Measurements from ENCODE around the gene FXYD3.
A peak's percentile ranks its signal among the peaks of the same experiment; 100 is the strongest.

FXYD3 gene, protein sequence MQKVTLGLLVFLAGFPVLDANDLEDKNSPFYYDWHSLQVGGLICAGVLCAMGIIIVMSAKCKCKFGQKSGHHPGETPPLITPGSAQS

DNA sequence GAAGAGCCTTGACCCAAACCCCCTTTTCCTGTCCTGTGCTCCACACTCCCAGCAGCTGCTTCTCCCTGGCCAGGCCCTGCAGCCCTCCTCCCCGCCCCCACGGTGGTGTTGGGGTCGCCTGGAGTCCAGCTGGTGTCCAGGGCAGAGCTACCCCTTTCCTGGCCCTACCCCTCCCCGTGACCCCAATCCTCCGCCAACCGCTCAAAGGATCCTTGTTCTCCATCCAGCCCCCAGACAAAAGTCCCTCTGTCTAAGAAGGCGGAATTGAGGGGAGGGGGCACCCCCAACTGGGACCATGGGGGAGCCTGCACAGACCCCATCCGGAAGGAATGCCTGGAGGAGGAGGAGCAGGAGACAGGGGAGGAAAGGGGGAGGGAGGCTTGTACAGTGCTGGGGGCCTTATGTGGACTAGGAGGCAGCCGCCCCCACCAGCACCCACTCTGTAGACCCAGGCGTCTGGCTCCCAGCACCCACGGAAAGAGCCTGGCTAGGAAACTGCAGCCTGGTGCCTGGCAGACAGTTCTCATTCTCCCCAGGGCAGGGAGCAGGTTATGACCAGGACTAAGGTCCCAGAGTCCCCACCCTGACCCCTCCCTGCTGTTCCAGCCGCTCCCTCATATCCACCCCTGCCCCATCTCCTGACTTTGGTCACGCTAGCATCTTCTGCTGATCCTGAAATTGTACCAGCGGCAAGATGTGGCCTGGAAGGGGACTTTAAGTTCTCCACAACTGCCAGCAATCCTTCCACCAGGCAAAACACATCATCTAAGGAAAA is at the start of gene FXYD3:
Gene FXYD3 (plus strand): TSS at position 647 of the 775 bp plus-strand sequence. CDS start 3,554 bp downstream, outside the sequence.
- no peak for DNase-seq

DNA sequence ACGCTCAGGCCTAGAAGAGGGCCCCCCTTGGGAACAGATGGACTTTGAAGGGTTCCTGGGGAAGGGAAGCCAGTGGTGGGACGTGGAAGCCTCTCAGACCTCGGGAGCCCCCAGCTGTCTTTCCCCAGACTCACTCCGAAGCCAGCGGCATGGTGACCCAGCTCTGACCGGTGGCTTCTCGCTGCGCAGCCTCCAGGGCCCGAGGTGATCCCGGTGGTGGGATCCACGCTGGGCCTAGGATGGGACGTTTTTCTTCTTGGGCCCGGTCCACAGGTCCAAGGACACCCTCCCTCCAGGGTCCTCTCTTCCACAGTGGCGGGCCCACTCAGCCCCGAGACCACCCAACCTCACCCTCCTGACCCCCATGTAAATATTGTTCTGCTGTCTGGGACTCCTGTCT is 49.5 kb upstream of the FXYD3 start:
- no peak for DNase-seq

DNA sequence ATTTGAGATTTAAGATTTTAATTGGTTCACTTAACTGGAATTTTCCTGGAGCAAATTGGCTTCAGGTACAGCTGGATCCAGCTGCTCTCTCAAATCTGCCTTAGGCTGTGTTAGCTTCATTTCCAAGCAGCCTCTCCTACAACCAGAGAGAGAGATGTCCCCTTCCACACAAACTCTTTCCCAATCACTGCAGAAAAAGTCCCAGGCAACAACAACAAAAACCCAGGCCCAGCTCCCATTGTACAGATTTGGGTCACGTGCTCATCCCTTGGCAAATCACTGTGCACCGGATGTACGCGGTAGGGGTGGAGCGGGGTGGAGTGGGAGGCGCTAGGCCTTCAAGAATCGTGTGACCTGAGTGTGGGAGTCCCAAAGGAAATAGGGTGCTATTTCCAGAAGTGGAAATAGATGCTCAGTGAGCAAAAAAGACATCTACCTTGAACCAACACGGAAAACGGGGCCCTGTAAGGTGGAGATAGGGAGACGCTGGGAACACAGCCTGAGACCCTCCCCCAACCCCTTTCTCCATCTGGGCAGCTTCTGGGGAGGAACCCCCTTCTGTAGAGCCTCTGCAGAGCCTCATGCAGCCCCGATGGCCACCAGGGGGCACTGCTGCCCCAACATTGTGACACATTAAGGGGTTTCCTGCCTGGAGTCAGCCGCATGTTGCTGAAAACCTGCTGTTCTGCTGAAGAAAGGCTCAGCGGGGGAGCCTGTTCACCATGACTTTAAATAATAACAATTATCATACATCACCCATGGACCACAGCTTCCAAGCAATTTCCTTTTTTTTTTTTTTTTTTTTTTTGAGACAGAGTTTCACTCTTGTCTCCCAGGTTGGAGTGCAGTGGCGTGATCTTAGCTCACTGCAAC is 48.7 kb upstream of the FXYD3 start:
- DNase-seq = peak; percentile 21 to 70

DNA sequence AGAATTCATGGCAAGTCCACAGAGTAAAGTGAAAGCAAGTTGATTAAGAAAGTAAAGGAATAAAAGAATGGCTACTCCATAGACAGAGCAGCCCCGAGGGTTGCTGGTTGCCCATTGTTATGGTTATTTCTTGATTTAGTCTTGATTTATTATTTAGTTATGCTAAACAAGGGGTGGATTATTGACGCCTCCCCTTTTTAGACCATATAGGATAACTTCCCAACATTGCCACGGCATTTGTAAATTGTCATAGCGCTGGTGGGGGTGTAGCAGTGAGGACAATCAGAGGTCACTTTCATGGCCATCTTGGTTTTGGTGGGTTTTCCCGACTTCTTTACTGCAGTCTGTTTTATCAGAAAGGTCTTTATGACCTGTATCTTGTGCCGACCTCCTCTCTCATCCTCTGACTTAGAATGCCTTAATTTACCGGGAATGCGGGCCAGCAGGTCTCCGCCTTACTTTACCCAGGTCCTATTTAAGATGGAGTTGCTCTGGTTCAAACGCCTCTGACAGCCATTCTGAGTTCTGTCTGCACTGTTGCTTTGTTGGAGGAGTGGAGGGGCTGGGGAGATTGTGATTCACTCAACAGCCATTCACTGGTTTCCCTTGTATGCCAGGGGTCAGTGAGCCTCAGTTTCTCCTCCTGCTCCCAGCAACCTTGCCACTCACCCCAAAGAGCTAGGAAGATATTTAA is 46.5 kb upstream of the FXYD3 start:
- DNase-seq = no peak

DNA sequence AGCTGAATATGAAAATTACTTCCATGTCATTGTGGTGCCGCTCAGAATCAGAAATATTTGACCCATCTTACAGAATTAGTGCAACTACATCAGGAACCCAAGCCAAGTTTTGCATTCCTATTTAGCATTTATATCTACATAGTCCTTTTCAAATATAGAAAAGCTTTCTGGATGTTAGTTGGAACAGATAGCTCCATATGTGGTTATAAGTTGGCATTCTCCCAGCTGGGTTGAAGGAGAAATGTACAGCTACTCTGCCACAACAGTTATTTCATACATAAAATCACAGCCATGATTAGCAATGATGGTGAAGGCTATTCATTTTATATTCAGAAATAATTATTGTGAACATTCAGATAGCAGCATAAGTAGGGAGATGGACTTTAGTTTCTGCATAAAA is 45.9 kb upstream of the FXYD3 start:
- no peak for DNase-seq

DNA sequence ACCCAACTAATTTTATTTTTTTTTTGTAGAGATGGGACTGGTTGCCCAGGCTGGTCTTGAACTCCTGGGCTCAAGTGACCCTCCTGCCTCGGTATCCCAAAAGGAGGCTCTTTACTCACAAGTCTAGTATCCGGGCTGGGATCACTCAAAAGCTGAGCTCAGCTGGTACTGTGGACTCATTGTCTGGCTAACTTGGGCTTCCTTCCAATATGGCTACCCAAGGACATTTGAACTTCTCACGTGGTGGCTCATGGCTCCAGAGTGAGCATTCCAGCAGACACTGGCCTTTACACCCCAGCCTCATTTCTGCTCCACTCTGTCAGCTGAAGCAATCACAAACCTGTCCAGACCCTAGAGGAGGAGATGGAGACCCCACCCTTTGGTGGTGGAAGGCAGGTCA is 45.2 kb upstream of the FXYD3 start:
- DNase-seq = no peak

DNA sequence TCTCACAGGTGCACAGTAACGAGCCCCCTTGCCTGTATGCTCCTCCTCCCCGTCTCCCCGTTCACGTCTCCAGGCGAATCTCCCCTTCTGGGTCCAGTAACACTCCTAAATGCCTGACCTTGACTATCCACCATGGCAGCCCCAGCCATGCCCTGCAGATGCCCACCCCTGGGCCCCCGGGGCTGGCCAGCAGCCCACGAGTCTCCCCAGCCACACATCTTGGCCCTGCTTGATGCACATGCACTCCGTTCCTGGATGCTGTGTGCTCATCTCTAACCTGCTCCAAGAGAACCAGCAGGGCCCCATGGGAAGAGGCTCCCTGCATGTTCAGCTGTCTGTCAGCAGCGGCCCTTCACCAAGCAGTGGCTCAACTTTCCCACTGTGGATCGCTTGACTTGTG is 42.1 kb upstream of the FXYD3 start:
- DNase-seq = no peak

DNA sequence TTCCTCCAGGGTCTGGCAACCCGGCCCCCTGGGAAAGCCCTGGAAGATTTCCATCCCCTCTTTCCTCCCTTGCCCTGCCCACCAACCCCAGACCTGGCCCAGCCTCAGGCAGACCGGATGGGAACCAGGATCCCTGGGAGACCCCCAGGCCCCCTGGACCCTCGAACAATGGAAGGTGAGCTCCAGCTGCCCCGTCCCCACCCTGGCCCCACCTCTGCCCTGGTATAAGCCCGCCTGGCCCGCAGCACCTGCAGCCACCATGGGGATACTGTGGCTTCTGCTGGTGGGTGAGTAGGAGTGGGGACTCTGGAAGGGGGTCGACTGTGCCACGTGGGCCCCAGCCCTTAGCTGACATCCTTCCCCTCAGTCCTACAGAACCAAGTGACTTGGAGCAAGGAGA is 41.7 kb upstream of the FXYD3 start:
- no peak for DNase-seq

DNA sequence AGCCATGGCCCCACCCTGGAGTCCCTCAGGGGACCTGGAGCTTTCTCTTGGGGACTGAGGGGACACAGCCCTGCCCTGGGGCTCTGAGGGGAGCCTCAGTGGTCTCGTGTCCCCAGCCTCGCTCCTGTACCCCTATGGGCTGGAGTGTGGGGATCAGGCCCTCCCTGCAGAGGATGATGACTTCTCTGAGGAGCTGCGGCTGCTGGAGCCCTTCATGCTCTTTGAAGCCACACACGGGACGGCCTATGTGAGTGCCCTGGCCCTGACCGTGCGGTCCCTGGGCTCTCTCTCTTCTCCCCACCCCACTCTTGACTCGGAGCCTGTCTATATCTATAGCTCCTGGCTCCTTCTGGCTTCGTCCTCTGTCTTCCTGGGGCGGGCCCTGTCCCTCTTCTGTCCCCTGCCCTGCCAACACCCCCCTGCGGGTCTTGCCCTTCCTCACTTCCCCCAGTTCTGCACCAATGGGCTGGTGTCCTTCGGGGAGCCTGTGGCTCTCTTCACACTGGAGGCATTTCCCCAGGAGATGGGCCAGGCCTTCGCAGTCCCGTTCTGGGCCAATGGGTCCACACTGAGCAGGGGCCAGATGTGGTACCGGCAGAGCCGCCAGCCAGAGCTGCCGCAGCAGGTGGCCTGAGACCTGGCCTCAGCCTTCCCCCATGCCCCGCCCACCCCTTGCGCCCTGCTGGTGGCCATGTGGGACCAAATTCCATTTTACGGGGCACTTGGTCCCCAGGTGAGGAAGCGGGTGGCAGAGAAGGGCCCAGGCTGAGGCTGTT is 41.0 kb upstream of the FXYD3 start:
- no peak for DNase-seq

DNA sequence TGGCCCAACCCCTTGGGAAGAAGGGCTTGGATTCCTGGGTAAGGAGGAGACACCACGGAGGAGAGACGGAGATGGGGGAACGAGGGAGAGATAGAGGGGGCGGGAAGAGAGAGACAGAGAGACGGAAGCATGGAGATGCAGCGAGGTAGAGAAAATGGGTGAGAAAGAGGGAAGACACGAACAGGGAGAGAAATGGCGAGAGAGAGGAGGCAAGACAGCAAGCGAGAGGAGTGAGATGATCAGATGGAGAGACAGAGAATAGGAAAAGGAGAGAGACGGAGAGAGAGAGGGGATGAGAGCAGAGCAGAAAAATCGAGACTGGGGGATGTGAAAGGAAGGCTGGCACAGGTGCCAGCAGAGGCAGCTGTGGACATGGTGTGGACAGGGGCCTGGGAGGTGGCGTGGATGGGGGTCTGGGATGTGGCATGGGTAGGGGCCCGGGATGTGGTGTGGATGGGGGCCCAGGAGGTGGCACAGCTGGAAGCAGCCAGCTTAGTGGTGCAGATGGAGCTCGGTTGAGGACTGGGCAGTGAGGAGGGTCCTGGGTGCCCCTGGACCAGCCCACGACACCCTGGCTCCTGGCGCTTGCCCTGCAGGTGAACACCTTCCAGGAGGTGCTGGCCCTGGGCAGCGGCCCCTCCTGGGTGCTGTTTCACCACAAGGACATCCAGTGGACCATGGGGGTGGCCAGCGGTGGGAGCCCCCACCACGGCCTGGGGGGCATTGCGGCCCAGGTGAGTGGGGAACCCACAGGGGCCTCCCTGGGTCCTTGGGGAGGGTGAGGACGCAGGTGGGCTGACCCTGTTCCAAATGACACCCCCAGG is 40.2 kb upstream of the FXYD3 start:
- no peak for DNase-seq

DNA sequence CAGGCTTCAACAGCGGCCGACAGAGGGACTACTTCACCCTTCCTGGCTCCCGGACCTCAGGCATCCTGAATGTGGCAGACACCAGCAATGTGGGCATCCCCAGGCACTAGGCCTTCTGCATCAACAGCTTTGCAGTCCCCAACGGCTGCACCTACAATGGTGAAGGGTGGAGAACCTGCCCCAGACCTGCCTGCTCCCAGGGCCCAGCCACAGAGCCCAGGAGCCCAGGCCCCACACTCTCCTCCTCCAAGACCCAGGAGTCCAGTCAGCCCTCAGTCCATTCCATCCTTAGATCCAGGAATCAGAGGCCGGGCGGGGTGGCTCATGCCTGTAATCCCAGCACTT is 39.6 kb upstream of the FXYD3 start:
- no peak for DNase-seq

DNA sequence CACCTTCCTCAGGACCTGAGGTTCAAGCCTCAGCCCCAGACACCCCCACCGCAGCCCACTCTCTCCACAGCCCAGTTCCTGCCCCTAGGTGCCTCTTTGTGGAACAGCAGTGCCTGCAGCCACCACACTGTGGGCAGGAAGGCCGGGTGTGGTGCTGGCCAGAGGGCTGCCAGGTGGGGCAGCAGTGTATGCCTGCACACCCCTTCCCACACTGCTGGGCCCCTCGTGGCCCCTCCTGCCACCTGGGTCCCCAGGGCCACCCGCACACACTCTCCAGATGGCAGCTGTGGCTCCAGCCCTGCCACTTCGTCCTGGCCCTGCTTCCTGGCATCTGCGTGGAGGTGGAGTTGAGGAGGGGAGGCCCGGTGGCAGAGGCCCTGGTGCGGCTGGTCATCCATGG is 39.0 kb upstream of the FXYD3 start:
- no peak for DNase-seq

DNA sequence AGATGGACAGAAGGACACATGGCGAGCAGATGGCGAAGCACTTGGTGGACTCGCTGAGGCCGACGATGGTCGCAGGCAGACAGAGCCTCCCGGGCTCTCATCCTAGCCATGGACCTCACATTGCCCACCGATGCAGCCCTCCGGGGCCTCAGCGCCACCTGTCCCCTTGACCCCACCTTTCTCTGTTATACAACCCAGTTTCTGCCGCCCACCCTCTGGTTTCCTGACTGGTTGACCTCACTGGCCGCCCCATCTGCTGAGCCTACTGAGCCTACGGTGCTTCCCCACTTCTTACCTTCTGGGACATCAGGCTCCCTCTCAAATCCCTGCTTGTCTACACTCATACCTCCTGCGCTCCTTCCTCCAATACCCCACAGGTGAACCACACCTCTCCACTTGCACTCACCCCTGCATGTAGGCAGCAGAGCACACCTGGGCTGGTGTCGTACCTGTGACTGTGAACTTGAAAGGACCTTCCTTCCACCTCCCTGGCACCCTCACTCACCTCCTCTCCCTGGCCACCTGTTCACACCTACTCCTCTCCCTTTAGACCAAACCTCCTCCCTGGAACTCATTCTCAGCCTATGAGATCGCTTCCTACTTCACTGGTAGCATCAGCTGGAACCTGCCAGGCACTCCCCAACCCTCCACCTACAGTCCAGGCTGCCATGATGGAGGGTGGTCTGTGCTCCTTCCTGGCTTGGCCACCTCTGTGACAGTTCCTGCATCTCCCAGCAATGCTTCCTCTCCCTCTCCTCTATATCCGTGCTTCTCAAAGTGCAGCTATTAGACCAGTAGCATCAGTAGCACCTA is 38.0 kb upstream of the FXYD3 start:
- DNase-seq = no peak

DNA sequence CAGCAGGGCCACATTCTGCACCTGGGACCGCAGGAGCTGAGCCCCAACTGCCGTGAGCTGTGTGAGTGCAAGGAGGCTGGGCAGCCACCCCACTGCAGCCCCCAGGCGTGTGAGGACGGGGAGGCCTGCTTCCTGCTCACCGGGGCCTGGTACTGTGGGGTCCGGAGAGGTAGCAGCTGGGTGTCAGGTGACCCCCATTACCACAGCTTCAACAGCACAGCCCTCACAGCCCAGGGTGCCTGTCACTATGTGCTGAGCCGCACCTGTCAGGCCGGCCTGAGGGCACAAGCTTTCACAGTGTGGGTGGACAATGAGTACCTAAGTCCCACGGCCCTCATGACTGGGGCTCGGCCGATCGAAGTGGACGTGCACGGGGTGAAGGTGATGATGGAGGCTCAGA is 35.8 kb upstream of the FXYD3 start:
- no peak for DNase-seq

DNA sequence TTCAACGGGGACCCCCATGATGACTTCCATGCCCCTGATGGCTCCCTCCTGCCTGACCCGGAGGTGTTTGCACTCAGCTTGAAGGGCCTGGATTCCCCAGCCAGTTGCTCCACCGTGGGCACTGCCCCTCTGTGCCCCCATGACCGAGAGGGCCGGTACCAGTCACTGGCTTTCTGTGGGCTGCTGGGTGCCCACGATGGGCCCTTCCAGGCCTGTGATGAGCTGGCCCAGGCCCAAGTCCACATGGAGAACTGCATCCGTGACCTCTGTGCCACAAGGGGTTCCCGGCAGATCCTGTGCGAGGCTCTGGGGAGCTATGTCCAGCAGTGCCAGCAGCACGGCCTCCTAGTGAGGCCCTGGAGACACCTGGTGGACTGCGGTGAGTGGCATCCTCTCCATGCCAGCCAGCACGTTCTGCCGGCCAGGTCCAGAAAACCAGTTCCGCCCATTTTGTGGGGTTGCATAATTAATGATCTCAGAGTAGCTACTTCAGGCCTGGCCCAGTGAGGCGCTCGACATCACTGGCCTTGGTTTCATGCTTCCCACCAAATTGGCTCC is 34.9 kb upstream of the FXYD3 start:
- DNase-seq = no peak

DNA sequence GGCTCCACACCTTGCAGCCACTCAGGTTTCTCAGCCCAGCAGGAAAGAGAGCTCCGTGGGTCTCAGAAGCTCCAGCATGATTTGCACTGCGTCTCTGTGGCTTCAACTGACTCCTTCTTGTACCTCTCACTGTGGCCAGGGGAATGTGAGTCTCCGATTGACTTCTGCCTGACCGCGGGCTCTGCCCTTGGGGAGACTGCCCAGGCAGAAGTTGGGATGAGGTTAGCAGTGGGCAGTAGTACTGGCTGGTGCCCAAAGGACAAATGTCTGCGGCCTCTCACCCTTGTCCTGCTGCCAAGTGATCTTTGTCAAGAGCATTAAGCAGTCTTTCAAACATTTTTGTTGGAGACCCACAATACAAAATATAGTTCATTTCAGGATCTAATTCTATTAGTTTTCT is 34.4 kb upstream of the FXYD3 start:
- no peak for DNase-seq

DNA sequence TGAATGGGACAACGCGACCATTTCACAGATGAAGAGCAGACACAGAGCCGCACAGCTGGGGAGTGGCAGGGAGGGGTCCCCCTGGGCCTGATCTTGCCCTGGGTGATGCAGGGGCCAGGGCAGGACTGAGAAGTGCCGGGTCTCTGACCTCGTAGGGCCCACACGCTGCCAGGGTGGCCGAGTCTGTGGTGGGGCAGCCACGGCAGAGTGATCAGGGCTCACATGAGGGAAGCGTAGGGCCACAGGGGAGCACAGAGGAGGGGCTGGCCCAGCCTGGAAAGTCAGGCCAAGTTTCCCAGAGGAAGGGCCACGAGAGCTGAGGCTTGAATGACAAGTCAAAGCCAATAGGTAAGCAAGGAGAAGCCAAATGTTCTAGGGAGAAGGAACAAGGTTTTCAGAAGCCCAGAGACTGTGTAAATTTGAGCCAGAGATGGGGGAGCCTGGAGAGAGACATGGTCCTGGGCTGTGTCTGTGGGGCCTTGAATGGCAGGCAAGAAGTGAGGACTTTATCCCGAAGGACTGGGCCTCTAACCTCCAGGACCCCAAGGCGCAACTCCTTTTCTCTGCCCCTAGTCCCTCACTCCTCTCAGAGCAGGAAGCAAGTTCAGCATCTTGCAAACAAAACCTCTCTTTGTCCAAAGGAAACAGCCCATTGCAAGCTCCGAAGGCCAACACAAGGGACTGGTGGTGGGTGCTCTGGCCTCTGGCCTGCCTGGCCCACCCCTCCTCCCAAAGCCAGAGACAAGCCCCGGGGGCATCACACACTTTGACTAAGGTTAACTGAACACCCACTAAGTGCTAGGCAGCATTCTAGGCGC is 31.7 kb upstream of the FXYD3 start:
- no peak for DNase-seq

DNA sequence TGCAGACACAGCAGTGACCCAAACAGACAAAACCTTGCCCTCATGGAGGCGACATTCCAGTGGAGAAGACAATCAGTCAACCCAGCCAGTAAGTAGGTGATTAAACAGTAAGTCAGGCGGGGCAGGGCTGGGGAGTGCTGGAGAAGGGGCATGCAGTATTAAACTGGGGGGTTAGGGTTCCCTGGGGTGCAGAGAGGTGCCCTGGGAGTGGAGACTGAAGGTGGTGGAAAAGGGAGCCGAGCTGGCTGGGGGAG is 31.2 kb upstream of the FXYD3 start:
- no peak for DNase-seq

DNA sequence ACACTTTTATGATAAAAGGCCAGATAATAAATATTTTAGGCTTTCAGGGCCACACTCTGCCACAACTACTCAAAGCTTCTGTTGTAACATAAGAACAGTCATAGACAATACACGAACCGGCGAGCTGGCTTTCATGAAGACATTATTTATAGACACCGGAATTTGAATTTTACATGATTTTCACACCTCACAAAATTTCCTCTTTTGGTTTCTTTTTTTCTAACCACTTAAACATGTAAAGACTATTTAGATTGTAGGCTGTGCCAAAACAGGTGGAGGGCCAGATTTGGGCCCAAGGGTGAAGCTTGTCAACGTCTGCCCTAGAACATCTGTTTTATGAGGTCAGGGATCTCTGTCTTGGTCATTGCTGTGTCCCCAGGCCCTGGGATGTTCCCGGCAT is 29.7 kb upstream of the FXYD3 start:
- no peak for DNase-seq

DNA sequence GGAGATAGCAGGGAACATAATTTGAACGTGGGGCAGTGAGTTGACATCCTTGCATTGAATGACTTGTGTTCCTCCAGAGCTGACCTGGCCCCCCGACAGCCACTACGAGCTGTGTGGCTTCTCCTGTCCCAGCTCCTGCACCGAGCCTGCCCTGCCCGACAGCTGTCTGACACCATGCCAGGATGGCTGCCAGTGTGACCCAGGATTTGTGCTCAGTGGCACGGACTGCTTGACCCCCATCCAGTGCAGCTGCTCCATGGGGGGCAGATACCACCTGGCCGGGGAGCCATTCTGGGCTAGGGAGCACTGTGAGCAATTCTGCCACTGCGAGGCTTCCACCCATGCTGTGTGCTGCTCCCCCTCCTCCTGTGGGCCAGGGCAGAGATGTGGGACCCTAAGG is 29.2 kb upstream of the FXYD3 start:
- DNase-seq = no peak

Measured in NCI-H1930 (cell line).